GM12875 (cell line): ENCODE results near the gene XRRA1.

ENCODE experiments used
- H3K4me3 ChIP-seq: one replicate; pipeline ENCODE4 v1.5.1; 2011; ENCODE audit warnings: low read depth, low read length, control low read depth
- TF ChIP-seq, protein P1 (sequence below): IDR thresholded peaks from 2 replicates; pipeline ENCODE4 v1.5.1; 2011; ENCODE audit warnings: low read depth, mild to moderate bottlenecking, control low read depth, inconsistent platforms, low read length, moderate library complexity, borderline replicate concordance; ENCODE audit not compliant: insufficient read depth

XRRA1 gene

DNA sequence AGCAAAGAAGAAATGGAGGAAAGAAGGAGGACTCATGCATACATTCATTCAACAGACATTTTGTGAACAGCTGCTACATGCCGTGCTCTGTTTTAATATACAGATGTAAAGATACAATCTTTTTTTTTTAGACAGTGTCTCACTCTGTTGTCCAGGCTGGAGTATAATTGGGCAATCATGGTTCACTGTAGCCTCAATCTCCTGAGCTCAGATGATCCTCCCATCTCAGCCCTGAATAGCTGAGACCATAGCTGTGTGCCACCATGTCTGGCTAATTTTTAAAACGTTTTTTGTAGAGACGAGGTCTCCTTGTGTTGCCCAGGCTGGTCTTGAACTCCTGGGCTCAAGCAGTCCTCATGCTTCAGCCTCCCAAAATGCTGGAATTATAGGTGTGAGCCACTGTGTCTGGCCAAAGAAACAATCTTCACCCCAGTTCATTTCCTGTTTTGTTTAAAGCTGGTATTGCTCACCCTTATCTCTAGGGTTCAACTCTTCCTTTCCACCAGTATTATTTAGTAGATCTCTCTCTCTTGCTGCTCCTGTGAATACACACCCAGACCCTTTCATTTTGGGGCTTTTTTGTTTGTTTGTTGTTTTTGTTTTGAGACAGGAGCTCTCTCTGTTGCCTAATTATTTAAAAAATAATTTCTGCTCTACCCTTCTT is 130.5 kb downstream of the XRRA1 start:
- TF ChIP-seq, protein P1, sequence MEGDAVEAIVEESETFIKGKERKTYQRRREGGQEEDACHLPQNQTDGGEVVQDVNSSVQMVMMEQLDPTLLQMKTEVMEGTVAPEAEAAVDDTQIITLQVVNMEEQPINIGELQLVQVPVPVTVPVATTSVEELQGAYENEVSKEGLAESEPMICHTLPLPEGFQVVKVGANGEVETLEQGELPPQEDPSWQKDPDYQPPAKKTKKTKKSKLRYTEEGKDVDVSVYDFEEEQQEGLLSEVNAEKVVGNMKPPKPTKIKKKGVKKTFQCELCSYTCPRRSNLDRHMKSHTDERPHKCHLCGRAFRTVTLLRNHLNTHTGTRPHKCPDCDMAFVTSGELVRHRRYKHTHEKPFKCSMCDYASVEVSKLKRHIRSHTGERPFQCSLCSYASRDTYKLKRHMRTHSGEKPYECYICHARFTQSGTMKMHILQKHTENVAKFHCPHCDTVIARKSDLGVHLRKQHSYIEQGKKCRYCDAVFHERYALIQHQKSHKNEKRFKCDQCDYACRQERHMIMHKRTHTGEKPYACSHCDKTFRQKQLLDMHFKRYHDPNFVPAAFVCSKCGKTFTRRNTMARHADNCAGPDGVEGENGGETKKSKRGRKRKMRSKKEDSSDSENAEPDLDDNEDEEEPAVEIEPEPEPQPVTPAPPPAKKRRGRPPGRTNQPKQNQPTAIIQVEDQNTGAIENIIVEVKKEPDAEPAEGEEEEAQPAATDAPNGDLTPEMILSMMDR = no peak
- no peak overlapping the region for H3K4me3 ChIP-seq

- TF ChIP-seq, protein P1 = no peak
- H3K4me3 ChIP-seq = no peak overlapping the region
Measured at GRCh38 chr11:74816664-74817063, 132.2 kb downstream of the XRRA1 start.

DNA sequence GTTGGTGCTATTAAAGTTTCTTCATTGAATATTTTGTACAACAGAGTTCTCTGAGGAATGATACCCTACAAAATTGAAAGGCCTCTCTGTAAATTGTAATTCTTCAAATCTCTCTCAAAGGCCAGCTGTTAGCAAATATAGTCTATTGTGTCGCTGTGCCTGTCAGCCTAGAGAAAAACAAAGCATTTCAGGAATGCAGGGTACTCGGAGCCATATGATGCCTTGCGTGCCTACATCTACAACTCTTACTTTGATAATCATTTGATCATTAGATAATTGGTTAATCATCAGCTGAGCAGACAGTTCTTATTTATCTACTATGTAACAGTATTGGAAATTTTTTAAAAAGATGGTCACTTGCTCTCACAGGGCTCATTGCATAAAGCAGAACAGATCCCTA is 132.9 kb downstream of the XRRA1 start:
- no peak overlapping the region for H3K4me3 ChIP-seq
- TF ChIP-seq, protein P1 = no peak

- H3K4me3 ChIP-seq = no peak overlapping the region
- TF ChIP-seq, protein P1 = no peak
Measured at GRCh38 chr11:74809801-74810200, 139.1 kb downstream of the XRRA1 start.

- TF ChIP-seq, protein P1 = no peak
- H3K4me3 ChIP-seq = no peak overlapping the region
Measured at GRCh38 chr11:74806267-74806666, 142.6 kb downstream of the XRRA1 start.

- no peak overlapping the region for H3K4me3 ChIP-seq
- TF ChIP-seq, protein P1 = no peak
Measured at GRCh38 chr11:74791333-74792100, 157.4 kb downstream of the XRRA1 start.
